GM19467 (cell line): ENCODE data around the gene MLLT6.

Experiments used
- ATAC-seq: cut with Tn5 transposase; IDR thresholded peaks from one replicate; pipeline ENCODE4 v1.9.1; 2021; ENCODE audit warnings: mild to moderate bottlenecking, moderate library complexity; ENCODE audit not compliant: unreplicated experiment

Gene MLLT6

DNA sequence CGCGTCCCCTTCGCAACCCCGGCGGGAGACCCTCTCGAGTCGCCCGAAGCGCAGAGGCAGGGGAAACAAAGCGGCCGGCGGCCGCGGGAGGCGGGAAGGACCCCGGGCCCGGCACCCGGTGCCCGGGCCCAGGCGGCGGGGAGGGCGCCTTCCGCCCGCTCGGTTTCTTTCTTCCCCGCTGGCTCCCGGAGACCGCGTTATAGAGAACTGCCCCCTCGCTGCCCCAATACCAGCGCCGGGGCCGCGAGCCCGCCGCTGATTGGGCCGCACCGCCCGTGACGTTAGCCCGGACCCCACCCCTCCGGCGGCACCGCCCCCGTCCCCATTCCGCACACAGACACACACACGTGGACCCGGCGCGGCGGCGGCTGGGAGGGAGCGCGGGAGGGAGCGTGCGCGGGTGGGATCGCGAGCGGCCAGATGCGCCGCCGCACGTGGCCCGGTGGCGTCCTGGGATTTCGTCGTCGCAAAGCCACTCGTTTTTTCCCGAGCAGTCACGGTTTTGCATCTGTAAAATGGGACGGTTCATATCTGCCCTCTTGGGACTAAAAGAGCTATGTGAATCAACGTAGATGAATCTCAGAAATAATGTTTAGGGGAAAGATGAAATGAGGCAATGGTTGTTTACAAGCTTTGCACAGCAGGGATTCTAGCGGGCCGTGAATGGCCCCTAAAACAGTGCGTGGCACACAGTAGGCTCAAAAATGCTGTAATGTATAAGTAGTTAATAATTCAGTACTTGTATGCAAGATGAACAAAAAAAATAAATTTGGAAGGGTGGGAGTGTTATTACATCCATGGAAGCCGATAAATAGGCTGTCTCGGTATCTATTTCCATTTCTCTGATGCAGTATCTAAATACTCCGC lies 30.1 kb upstream of the MLLT6 start, which contains the start of gene EPOP:
TSS of gene EPOP (minus strand) at position 209 of the 867 bp plus-strand sequence. CDS start 462 bp downstream, outside the sequence.
- ATAC-seq, result peak; percentile 71

DNA sequence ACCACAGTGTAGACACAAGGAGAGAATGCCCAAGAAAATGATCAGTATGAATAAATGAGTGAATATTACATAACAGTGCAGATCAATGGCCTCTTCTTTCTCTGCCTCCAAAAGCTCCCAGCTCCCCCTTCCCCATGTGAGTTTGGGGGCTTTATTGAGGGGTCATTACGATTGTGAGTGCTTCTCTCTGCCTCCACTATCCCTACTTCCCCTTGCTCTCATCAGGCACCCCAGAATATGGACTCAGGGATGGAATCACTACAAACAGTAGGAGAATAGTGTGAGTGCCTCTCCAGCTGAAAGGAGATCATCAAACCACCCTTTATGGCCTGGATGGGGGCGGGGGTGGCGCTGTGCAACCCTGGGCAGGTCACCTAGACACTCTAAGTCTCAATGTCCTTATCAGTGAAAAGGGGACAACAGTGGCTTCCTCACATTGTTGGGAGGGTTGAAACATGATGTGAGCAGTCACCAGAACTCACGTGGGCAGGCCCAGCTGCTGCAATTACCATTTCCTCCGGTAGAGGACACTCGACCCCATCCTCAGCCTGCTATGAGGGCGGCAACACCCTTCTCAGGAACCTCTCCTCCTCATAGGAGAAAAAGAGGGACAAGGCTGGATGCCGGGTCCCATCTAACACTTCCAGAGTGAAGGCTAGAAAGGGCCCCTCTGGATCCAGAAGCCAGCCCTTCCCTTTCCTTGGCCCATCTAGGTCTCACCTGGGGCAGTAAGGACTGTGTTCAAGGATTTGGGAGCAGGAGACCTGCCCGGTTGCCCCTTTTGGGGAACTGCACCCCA lies 28.2 kb upstream of the MLLT6 start:
- ATAC-seq, result no peak

DNA sequence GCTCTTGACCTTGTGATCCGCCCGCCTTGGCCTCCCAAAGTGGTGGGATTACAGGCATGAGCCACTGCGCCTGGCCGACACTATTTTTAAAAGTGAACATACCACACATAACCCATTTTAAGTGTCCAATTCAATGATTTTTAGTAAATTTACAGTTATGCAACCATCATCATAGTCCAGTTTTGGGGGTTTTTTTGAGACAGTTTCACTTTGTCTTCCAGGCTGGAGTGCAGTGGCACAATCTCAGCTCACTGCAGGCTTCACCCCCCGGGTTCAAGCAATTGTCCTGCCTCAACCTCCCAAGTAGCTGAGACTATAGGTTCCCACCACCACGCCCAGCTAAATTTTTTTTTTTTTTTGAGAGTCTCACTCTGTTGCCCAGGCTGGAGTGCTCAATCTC lies 27.3 kb upstream of the MLLT6 start:
- no peak for ATAC-seq

DNA sequence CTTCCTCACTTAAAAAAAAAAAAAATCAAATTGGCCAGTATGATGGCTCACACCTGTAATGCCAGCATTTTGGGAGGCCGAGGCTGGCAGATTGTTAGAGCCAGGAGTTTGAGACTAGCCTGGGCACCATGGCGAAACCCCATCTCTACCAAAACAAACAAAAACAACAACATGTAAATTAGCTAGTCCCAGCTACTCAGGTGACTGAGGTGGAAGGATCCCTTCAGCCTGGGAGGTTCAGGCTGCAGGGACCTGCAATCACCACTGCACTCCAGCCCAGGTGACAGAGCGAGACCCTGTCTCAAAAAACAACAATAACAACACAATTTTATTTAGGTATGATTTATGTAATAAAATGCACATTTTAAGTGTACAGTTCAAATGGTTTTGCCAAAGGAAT lies 24.0 kb upstream of the MLLT6 start:
- no peak for ATAC-seq

DNA sequence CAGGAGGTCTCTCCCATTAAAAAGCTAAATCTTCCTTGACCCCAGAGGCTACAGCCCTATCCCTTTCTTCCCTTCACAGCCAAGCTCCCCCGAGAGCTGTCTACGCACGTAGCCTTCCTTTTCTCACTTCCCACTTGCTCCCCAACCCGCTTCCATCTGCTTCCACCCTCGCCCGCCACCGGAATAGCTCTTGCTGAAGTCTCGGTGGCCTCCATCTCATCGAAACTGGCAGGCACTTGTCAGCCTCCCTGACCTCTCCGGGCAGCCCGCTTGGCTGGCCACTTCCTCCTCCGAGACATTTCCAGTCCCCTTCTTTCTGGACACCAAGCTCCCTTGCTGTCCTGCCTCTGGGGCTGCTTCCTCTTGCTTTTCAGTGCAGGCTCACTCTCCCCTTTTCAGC lies 19.6 kb upstream of the MLLT6 start:
- no peak for ATAC-seq

DNA sequence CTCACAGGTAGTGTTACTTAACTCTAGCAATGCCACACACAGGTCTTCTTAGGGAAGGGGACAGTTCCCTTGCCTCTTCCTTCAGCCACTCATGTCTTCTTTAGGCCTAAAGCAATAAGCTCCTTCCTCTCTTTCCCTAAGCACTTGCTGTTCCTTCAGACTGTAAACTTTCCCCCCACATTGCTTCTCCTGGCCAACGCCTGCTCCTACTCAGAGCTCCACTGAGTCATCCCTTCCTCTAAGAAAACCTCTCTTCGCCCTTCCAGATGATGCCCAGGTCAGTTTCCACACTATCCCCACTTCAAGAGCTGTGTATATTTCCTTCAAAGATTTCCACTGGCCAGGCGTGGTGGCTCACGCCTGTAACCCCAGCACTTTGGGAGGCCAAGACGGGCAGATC lies 17.8 kb upstream of the MLLT6 start:
- no peak for ATAC-seq

DNA sequence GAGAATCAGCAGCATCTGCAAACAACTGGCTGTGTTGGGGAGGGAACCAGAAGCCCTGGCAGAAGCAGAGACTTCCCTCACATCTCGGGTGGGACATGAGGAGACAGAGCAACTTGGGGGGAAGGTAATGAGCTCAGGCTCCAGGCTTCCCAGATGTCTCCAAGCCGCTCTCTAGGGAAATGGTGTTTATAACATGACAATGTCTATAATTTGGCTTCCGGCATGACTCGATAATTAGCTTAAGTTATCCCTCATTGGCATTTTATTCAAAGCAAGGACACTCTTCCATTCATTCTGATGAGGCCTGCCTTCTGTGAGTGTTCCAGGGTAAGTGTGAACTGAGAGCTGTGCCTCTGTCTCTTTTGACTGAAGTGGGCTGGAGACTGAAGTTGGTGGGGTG lies 14.7 kb upstream of the MLLT6 start:
- ATAC-seq, result no peak

DNA sequence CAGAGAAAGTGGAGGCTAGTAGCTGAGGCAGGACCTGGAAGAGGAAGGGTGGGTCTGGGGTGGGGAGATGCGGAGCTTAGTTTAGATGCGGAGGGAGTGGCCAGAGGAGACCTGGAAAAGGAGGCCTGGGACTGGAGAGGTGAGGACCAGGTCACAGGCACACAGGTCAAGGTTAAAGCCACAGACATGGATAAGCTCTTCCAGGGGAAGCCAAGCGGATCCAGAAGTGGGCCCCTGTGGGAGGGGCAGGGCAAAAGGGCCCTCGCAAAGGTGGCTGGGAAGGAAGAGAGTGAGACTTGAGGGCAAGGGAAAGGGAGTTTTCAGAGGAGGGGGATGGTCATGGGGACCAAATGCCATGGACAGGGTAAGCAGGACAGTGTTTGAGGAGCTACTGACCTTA lies 13.9 kb upstream of the MLLT6 start:
- ATAC-seq, result no peak

DNA sequence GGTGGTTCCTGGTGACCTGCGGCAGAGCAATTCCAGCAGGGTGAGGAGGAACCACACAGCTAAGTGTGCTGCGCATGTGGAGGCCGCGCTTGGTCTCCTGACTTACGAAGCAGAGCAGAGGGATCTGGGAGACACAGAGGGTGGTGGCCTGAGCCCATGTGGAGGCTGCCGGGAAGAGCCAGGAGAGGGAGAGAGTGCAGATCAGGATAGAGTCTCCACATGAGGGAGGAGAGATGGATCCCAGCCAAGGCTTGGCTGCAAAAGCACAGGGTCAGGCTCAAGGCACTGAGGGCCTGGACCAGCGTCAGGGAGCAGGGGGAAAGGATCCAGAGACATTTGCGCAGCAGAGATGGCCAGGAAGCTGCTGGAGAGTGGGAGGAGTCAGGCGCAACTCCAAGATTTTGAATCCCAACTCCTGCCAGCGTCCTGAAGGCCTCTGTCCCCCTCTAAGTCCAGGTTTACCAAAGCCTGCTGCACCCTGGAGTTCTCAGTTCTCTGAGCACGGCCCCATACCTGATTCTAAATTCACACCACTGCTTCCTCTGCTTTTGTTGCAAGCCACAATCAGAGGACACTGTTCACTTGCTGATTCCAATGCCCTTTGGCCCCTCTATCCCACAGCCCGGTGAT lies 11.3 kb upstream of the MLLT6 start:
- ATAC-seq, result no peak

DNA sequence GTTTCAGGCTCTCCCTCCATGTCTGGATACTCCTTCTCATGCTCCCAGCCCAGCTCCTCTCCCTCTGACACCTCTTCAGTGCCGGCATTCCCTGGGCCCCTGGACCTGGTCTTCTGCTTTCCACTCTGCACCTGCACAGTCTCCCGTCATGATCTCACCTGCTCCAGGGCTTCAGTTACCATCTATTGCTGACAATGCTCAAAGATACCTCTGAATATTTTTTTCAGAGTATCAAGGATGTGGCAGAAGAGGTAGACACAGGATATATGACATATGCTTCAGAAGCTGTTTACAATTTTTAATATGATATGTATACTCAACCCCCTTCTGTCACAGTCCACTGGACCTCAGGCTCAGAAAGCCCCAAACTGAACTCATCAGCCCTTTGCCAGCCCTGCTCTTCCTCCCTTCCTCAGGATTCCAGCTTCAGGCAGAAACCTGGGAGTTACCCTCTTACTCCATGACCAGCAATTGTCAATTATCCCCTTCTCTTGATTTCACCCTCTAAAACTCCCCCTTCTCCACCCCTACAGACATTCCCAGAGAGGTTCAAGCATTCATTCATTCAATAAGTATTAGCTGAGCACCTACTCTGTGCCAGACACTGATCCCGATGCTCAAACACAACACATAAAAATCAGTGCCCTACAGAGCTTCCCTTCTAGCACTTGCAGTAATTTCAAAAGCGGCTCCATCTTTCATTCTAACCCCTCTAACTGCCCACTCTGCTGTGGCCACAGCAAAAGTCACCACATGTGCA lies 7.8 kb upstream of the MLLT6 start:
- no peak for ATAC-seq

DNA sequence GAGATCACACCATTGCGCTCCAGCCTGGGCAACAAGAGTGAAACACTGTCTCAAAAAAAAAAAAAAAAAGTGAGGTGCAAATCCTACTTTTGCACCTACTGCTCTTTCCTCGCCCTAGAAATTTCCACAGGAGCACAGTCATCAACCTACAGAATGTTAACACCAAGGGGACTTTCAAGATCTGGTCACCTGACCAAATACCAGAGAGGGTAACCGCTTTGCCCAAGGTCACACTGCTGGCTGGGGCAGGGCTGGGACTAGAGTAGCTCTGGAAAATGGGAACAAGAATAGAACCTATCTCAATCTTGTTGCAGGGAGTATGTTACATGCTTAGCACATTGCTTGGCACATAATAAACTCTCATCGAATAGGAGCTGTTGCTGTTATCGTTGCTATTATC lies 6.3 kb upstream of the MLLT6 start:
- ATAC-seq, result no peak

DNA sequence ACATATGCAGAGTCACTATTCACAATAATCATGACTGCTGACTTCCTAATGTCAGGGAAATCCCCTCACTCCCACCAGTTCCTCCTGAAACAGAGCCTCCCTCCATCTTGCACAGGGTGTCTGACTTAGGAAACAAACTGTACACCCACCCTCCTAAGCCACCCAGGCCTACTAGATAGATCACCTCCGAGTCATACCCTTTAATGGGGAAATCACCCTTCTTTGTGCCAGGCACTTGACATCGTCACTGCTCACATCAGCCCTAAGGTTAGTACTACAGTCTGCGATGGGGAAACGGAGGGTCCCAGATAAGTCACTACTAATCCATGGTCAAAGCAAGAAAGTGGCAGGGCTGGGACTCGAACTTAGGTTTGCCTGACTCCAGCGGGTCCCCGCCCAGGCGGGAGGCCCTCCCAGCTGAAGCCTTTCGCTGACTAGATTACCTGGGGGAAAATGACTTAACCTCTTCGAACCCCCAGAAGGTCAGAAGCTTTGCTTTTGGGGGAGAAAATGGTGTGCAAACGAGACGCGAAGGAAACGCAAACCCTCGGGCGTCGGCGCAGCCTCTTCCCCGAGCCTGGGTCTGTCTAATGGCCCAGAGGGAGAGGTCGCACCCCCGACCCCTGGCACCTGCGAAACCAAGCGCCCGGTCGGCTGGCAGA lies 3.4 kb upstream of the MLLT6 start:
- ATAC-seq, result peak; percentile 15

DNA sequence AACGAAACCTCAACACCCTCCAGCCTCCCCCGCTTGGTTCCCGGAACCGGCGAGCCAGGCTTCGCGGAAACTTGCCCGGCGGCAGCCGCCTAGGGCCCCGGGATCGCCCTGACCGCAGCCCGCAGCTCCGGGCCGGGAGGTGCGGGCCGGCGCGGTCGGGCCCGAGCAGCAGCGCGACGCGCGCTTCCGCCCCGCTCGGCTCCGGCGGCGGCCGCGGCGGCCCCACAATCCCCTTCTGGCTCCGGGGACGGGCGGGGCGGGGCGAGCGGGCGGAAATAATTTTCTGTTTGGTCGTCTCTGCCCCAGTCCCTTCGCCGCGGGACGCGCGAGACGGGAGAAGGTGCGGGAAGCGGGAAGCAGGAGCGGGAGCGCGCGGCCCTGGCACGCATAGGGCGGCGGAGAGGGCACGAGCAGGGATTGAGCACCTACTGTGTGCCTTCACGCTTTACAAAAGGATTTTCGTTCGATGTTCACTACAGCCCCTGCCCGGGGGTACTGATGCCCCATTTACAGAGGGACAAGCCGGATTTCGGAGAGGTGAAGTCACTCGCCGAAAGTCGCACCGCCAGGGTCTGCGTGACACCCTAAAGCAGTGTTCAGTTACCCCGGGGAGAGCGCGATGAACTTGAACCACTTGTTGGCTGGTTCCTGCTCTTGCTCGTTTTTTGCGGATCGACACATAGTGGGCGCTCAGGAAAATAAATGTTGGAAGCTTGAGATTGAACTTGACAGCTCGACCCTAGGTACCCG lies 2.7 kb upstream of the MLLT6 start:
- ATAC-seq, result peak; percentile 30

DNA sequence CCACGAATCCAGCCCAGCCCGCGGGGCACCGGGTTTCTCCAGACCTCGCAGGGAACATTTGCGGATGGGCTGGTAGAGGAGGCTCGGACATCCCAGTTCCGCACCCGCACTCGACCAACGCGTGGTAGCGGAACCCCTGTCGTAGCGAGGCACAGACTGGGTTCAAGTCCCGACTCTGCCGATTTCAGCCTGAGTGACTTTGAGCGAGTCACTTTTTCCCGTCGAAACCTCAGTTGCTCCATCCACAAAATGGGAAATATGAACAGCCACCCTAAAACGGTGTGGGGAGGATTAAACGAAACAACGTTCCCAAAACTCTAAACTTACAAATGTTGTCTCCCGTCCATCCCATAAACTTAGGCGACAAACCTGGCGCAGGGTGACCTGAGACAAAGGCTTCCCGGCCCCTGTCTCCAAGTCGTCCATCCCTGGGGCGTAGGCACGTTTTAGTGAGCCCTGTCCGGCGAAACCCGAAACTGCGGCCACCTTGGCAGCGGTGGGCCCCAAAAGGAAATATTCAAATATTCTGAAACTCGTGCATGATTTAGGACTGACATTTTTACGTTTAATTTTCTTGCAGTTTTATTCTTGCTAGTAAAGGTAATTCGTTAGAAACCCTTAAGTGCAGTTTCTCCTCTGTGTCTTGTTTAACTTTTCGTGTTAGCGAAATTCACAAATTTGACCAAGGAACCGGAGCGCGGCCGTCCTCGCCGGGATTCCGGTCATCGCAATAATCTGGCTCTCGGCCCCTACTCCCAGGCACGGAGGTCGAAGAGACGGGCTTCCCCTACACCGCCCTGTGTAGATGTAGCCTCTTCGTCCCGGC lies 1.9 kb upstream of the MLLT6 start:
- ATAC-seq, result no peak

DNA sequence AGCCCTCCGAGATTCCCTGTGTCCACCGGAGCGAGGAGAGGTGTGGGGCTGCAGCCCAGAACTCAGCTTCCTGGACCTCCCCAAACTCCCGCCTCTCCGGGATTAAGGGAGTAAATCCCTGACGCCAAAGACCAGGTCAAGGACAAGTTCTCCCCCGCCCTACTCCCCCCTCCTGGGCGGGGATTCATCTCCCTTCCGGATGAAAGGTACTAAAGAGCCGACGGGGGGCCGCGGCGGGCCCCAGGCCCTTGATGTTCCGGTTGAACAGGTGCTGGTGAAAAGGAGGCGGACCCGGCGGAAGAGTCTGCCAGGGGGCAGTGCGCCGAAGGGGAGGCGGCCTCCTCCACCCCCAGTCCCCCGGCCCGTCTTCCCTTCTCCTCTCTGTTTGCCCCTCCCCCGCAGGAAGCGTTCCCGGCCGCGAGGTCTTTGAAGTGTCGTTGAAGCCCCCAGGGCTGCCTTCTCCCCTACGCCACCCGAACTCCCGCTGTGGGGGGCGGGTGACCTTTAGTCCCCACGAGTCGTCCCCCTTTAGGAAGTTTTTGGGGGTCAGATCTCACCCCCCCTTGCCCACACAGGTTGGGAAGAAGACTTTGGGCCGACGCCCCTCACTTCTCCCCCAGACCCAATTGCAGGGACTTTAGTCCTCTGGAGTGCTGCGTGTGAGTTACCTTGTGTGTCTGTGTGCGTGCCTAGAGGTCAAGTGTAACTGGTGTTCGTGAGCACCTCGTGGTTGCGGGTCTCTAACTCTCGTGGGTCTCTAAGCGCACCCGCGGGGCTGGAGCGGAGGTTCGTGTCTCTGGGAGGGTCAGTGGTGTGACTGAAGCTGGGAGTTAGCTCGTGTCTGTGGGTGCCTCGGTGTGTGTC lies 1.1 kb upstream of the MLLT6 start:
- no peak for ATAC-seq

DNA sequence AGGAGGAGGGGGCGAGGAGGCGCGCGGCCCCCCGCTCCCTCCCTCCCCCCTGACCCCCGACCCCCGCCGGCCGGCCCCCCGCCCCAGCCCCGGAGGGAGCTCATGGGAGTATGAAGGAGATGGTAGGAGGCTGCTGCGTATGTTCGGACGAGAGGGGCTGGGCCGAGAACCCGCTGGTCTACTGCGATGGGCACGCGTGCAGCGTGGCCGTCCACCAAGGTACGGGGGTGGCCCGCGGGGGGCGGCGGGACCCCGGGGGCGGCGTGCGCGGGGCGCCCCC lies 390 bp downstream of the MLLT6 start:
- no peak for ATAC-seq

DNA sequence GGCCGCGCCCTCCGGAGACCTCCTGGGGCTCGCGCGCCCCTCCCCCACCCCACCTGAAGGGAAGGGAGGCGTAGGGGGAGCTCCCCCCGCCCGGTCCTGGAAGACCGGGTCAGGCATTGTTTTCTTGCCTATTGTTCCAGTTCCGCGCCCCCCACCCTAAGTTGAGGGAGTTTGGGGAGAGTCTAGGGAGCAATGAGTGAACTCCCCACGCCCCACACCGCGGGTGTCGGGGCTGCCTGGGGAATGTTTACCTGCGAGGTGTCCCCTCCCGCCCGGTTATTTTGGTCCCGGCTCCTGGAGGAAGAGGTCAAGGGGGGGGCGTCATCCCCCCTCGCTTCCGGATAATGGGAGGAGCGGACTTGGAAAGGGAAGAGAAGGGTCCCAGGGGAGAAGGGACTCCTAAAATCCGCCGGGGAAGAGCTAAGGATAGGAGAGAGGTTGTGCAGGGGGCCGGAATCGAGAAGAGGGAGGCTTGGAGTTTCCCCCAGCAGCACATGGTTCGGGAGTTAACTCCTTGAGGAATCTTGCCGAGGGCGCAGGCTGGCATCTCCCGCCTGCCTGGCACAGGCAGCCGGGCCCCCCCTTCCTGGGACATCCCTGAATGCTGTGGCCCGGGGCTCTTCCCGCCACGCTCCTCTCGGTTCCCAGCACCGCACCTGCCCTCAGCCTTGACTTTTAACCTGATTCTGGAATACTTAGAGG lies 881 bp downstream of the MLLT6 start:
- no peak for ATAC-seq
